Cardiac muscle cell (in vitro differentiated cells and primary cell): ENCODE results near the gene IMMP2L. TPM values are rescaled to one million over a fixed set of nuclear protein-coding genes. Genes with fewer than 3 reads are reported as not detected.
"Not testable (repeated sequence)": the region's sequence is repeated elsewhere in the genome, so short reads cannot be mapped to it uniquely, and the experiment has no call there.

Experiments used
- DNase-seq, 2 donors: peaks; one replicate each; pipeline versions ENCODE4 v3.0.0 to v3.0.0-alpha.2; 2010 to 2017; ENCODE audit warnings: low read depth in 1 of 2, low spot score in 1 of 2
- H3K27ac ChIP-seq: fragments of 200-600 bp; sonication (generic); 2 replicates; pipeline ENCODE4 v1.5.1; 2016
- H3K27me3 ChIP-seq: fragments of 200-600 bp; sonication (generic); 2 replicates; pipeline ENCODE4 v1.6.0; 2016; ENCODE audit warnings: control low read depth
- H3K36me3 ChIP-seq: fragments of 200-600 bp; sonication (generic); 2 replicates; pipeline ENCODE4 v1.5.1; 2016; ENCODE audit warnings: control low read depth
- H3K4me1 ChIP-seq: fragments of 200-600 bp; sonication (generic); 2 replicates; pipeline ENCODE4 v1.8.1; 2017; ENCODE audit warnings: low read depth, mild to moderate bottlenecking, mixed run types
- H3K4me3 ChIP-seq: fragments of 200-600 bp; sonication (generic); 2 replicates; pipeline ENCODE4 v1.5.1; 2016; ENCODE audit warnings: mild to moderate bottlenecking
- H3K9me3 ChIP-seq: fragments of 200-600 bp; sonication (generic); 2 replicates; pipeline ENCODE4 v1.5.1; 2017; ENCODE audit warnings: low read depth, mild to moderate bottlenecking, control low read depth
- CTCF ChIP-seq: IDR thresholded peaks from 2 replicates; pipeline ENCODE4 v1.5.1; 2012; ENCODE audit warnings: low read depth, mild to moderate bottlenecking, low read length
- polyA plus RNA-seq: library from polyadenylated mRNA; unstranded; fragments of >200 nt; fragmentation: Nextera tagmentation; extraction: Ambion mirVana; gene quantifications from 2 replicates; pipeline ENCODE4 v1.2.1, GENCODE V29; 2016
- total RNA-seq: library from RNA; depleted of rRNA; stranded (reverse); fragments of >200 nt; gene quantifications from 2 replicates; pipeline ENCODE4 v1.2.3, GENCODE V29; 2016

IMMP2L gene
- total and polyA plus RNA-seq, 2 experiments from 2014 or later = 6.0 to 11.9 TPM

GRCh38 chr7:111329367-111330234 is 232.7 kb downstream of the IMMP2L start:
- Histone ChIP-seq H3K27me3 (no peaks in the 10 kb centered on the region), H3K9me3 (no peaks in the 10 kb centered on the region), H3K36me3 (no peaks in the 10 kb centered on the region), H3K4me1 (peaks cover 3% of the 10 kb centered on the region), H3K27ac (no peak overlapping the region), H3K4me3 (no peak overlapping the region)
- DNase-seq = peak; percentile 1 to 30
- TF ChIP-seq CTCF = peak; percentile 13

GRCh38 chr7:111328487-111328886 is 233.8 kb downstream of the IMMP2L start:
- no peak for TF ChIP-seq CTCF

GRCh38 chr7:111324776-111325175 is 237.5 kb downstream of the IMMP2L start:
- H3K36me3 ChIP-seq = no peaks in the 10 kb centered on the region
- no peak for DNase-seq
- no peaks in the 10 kb centered on the region for H3K9me3 ChIP-seq
- no peak overlapping the region for H3K27ac ChIP-seq
- peaks cover 3% of the 10 kb centered on the region for H3K4me1 ChIP-seq
- no peaks in the 10 kb centered on the region for H3K27me3 ChIP-seq
- TF ChIP-seq CTCF = no peak
- no peak overlapping the region for H3K4me3 ChIP-seq

More at GRCh38 chr7:111328487-111328886, 233.8 kb downstream of the IMMP2L start:
- H3K27ac ChIP-seq = no peak overlapping the region
- H3K4me3 ChIP-seq = no peak overlapping the region
- H3K4me1 ChIP-seq = peaks cover 3% of the 10 kb centered on the region
- no peak for DNase-seq
- H3K27me3 ChIP-seq = no peaks in the 10 kb centered on the region
- H3K36me3 ChIP-seq = no peaks in the 10 kb centered on the region
- H3K9me3 ChIP-seq = no peaks in the 10 kb centered on the region

DNA sequence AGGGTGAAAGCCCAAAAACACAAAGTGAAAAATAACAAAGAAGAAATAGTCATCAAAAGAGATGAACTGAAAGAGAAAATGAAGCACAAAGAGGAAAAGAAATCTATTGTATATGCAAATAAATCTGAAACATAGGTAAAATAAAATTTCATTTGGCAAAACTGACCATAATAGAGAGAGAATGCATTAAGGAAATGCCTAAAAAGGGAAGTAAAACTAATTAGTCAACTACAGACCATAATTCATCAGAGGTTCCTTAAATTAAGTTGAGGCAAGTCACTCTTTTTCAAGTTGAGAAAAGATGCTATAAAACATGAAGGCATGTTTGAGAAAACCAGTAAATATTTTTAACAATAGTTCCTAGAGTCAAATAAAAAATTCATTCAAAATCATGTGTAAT is 238.1 kb downstream of the IMMP2L start:
- no peaks in the 10 kb centered on the region for H3K9me3 ChIP-seq
- TF ChIP-seq CTCF = no peak
- no peaks in the 10 kb centered on the region for H3K4me1 ChIP-seq
- H3K27ac ChIP-seq = no peak overlapping the region
- no peak for DNase-seq
- H3K4me3 ChIP-seq = no peak overlapping the region
- H3K36me3 ChIP-seq = no peaks in the 10 kb centered on the region
- H3K27me3 ChIP-seq = no peaks in the 10 kb centered on the region

GRCh38 chr7:111323670-111324069 is 238.6 kb downstream of the IMMP2L start:
- H3K9me3 ChIP-seq, DNase-seq, H3K27ac ChIP-seq, H3K27me3 ChIP-seq, H3K4me3 ChIP-seq, H3K36me3 ChIP-seq, H3K4me1 ChIP-seq: not testable (repeated sequence)

GRCh38 chr7:111320133-111320532 is 242.2 kb downstream of the IMMP2L start:
- no peak overlapping the region for H3K4me3 ChIP-seq

More at GRCh38 chr7:111320133-111320532, 242.2 kb downstream of the IMMP2L start:
- Histone ChIP-seq H3K27me3 (no peaks in the 10 kb centered on the region), H3K9me3 (no peaks in the 10 kb centered on the region), H3K4me1 (no peaks in the 10 kb centered on the region), H3K36me3 (no peaks in the 10 kb centered on the region), H3K27ac (no peak overlapping the region)
- DNase-seq = no peak
- TF ChIP-seq CTCF = no peak
